ENCODE measurements around the gene ANKS1B. TPM values are rescaled to one million over a fixed set of nuclear protein-coding genes. Genes with fewer than 3 reads are reported as not detected.

Gene ANKS1B
- total RNA-seq, 1 donor from 2014 or later: 0.46 TPM

DNA sequence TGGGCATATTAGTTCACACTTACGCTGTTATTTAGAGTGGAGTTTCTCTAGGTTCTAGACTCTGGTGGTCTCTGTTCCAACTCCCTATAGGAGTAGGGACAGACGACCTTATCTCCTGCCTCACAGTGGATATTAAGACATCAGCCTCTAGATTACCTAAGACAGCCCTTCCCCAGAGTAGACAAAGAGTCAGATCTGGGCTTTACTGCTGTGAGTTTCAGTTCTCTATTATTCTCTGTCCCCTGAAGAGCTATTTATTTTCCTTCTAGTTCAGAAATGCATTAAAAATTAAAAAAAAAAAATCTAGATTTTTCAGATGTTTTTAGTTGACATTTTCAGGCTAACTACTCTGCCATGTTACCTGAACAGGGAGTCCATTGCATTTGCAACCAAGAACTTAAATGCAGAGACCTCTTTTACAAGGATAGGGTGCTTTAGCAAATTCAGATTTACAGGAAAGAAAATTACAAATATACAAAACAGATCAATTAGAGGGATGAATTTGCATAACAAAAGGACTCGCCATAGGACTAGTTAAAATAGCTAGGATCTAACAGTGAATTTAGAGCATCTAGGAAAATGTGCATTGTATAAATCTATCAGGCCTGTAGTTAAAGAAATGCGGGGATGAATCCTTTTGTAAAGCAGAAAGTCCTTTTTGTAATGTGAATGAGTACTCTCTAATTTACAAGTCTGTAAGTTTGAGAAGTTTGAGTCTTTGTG, 958.2 kb downstream of the ANKS1B start:
- DNase-seq (ENCODE audit: low read depth): no peak
- TF ChIP-seq, protein P1, sequence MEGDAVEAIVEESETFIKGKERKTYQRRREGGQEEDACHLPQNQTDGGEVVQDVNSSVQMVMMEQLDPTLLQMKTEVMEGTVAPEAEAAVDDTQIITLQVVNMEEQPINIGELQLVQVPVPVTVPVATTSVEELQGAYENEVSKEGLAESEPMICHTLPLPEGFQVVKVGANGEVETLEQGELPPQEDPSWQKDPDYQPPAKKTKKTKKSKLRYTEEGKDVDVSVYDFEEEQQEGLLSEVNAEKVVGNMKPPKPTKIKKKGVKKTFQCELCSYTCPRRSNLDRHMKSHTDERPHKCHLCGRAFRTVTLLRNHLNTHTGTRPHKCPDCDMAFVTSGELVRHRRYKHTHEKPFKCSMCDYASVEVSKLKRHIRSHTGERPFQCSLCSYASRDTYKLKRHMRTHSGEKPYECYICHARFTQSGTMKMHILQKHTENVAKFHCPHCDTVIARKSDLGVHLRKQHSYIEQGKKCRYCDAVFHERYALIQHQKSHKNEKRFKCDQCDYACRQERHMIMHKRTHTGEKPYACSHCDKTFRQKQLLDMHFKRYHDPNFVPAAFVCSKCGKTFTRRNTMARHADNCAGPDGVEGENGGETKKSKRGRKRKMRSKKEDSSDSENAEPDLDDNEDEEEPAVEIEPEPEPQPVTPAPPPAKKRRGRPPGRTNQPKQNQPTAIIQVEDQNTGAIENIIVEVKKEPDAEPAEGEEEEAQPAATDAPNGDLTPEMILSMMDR (conservative IDR thresholded peaks at IDR 0.05; ENCODE audit: low read depth, low read length): no peak
- no peak overlapping the region for H3K4me3 ChIP-seq (ENCODE audit: low read depth, low read length)

- H3K4me3 ChIP-seq (ENCODE audit: low read depth, low read length): no peak overlapping the region
- TF ChIP-seq, protein P1 (conservative IDR thresholded peaks at IDR 0.05; ENCODE audit: low read depth, low read length): no peak
- DNase-seq (ENCODE audit: low read depth): no peak
Observed at GRCh38 chr12:99024870-99025269, 959.9 kb downstream of the ANKS1B start.

DNA sequence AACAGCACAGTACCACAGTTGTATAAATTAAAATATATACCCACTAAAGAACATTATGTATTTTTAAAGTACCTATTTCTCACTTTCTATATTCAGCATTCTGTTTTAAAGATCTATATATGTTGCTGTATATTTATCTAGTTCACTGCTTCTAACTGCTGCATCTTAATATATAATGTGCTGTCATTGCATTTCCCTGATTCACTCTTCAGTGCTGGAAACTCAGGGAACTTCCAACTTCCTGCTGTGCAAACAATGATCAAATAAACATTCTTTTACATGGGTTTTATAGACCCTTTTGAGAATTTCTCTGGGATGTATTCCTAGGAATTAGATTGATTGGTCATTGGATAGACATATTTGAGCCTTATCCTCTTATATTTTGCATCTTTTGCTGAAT, 960.5 kb downstream of the ANKS1B start:
- no peak for DNase-seq (ENCODE audit: low read depth)
- H3K4me3 ChIP-seq (ENCODE audit: low read depth, low read length): no peak overlapping the region
- TF ChIP-seq, protein P1 (conservative IDR thresholded peaks at IDR 0.05; ENCODE audit: low read depth, low read length): no peak

DNA sequence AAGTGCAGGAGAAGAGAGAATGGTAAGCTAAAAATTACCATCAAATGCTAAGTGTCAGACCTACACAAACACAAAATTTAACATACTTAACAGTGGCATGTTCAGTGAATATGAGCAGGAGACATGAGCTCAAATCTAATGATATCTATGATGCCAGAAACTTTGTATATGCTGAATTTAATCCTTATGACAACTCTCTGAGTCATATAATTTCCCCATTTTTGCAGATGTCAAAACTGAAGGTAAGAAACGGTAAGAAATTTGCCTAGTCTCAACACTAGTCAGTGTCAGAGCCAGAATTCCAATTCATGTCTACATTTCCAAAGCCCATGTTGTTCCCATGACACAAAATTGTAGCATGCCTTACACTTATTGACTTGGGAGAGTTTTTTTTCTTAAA, 963.9 kb downstream of the ANKS1B start:
- TF ChIP-seq, protein P1 (conservative IDR thresholded peaks at IDR 0.05; ENCODE audit: low read depth, low read length): no peak
- no peak for DNase-seq (ENCODE audit: low read depth)
- H3K4me3 ChIP-seq (ENCODE audit: low read depth, low read length): no peak overlapping the region

- no peak overlapping the region for H3K4me3 ChIP-seq (ENCODE audit: low read depth, low read length)
- TF ChIP-seq, protein P1 (conservative IDR thresholded peaks at IDR 0.05; ENCODE audit: low read depth, low read length): no peak
- no peak for DNase-seq (ENCODE audit: low read depth)
Observed at GRCh38 chr12:99019798-99020197, 964.9 kb downstream of the ANKS1B start.

- TF ChIP-seq, protein P1 (conservative IDR thresholded peaks at IDR 0.05; ENCODE audit: low read depth, low read length): no peak
- DNase-seq (ENCODE audit: low read depth): no peak
Observed at GRCh38 chr12:99017971-99018370, 966.8 kb downstream of the ANKS1B start.

More at GRCh38 chr12:99017971-99018370, 966.8 kb downstream of the ANKS1B start:
- H3K4me3 ChIP-seq (ENCODE audit: low read depth, low read length): no peak overlapping the region
